ENCODE results near the gene IL1F10. TPM values are rescaled to one million over a fixed set of nuclear protein-coding genes. Genes with fewer than 3 reads are reported as not detected.

The IL1F10 gene
- total and polyA plus RNA-seq, 4 donors = not detected

DNA sequence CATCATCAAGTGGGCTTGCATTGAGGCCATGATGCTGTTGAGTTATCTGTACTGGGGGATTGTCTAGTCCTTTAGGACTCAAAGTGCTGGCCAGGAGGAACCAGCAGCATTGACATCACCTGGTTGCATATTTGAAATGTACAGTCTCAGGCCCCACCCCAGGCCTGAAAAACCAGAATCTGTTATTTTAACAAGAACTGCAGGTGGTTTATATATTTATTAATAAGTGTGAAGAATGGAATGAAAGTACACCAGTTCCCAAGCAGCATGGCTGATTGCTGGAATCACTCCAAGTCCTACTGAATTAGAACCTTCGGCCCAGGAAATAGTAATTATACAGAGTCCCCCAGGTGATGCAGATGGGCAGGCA is 2.8 kb downstream of the IL1F10 start:
- no peak overlapping the region for H3K9ac ChIP-seq (ENCODE audit: low read depth in 1 of 2, low read length in 2 of 2)
- H3K36me3 ChIP-seq (ENCODE audit: control insufficient read depth in 4 of 4, insufficient read depth in 3 of 4, low read depth in 1 of 4, low read length in 3 of 4) = no peaks in the 10 kb centered on the region
- TF ChIP-seq, protein P1, sequence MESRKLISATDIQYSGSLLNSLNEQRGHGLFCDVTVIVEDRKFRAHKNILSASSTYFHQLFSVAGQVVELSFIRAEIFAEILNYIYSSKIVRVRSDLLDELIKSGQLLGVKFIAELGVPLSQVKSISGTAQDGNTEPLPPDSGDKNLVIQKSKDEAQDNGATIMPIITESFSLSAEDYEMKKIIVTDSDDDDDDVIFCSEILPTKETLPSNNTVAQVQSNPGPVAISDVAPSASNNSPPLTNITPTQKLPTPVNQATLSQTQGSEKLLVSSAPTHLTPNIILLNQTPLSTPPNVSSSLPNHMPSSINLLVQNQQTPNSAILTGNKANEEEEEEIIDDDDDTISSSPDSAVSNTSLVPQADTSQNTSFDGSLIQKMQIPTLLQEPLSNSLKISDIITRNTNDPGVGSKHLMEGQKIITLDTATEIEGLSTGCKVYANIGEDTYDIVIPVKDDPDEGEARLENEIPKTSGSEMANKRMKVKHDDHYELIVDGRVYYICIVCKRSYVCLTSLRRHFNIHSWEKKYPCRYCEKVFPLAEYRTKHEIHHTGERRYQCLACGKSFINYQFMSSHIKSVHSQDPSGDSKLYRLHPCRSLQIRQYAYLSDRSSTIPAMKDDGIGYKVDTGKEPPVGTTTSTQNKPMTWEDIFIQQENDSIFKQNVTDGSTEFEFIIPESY (IDR thresholded peaks at IDR 0.05) = no peak
- TF ChIP-seq EGR1 (IDR thresholded peaks at IDR 0.05; ENCODE audit: low read depth in 2 of 2) = no peak
- TF ChIP-seq, protein P2, sequence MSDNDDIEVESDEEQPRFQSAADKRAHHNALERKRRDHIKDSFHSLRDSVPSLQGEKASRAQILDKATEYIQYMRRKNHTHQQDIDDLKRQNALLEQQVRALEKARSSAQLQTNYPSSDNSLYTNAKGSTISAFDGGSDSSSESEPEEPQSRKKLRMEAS (IDR thresholded peaks at IDR 0.05) = no peak
- no peak for TF ChIP-seq YY1 (IDR thresholded peaks at IDR 0.05)
- TF ChIP-seq JUND (IDR thresholded peaks at IDR 0.05) = no peak
- no peak for TF ChIP-seq TAF1 (conservative IDR thresholded peaks at IDR 0.05)
- TF ChIP-seq GABPA (IDR thresholded peaks at IDR 0.05 in 1 of 2, conservative IDR thresholded peaks at IDR 0.05 in 1 of 2) = no peak
- TF ChIP-seq RAD21 (IDR thresholded peaks at IDR 0.05) = no peak
- DNase-seq (ENCODE audit: low spot score) = no peak
- H3K9me3 ChIP-seq (ENCODE audit: control insufficient read depth in 4 of 4, low read length in 3 of 4) = no peaks in the 10 kb centered on the region
- no peak overlapping the region for H3K4me3 ChIP-seq (ENCODE audit: low read depth in 1 of 3, low read length in 3 of 3)
- H3K4me1 ChIP-seq (ENCODE audit: control insufficient read depth in 4 of 4, insufficient read depth in 4 of 4, low read length in 3 of 4) = no peaks in the 10 kb centered on the region
- H3K27me3 ChIP-seq (ENCODE audit: control insufficient read depth in 4 of 4, insufficient read depth in 4 of 4, low read length in 3 of 4) = no peaks in the 10 kb centered on the region
- 79% methylated on average over 1 of the region's 1 CpG for WGBS
- no peak overlapping the region for H3K27ac ChIP-seq (ENCODE audit: low read depth in 1 of 2, low read length in 2 of 2)

- no peaks in the 10 kb centered on the region for H3K9me3 ChIP-seq (ENCODE audit: control insufficient read depth in 4 of 4, low read length in 3 of 4)
- no peak overlapping the region for H3K9ac ChIP-seq (ENCODE audit: low read depth in 1 of 2, low read length in 2 of 2)
- no peak overlapping the region for H3K27ac ChIP-seq (ENCODE audit: low read depth in 1 of 2, low read length in 2 of 2)
- no peaks in the 10 kb centered on the region for H3K36me3 ChIP-seq (ENCODE audit: control insufficient read depth in 4 of 4, insufficient read depth in 3 of 4, low read depth in 1 of 4, low read length in 3 of 4)
- H3K4me1 ChIP-seq (ENCODE audit: control insufficient read depth in 4 of 4, insufficient read depth in 4 of 4, low read length in 3 of 4) = no peaks in the 10 kb centered on the region
- 67% methylated on average over 4 of the region's 4 CpGs for WGBS
- no peaks in the 10 kb centered on the region for H3K27me3 ChIP-seq (ENCODE audit: control insufficient read depth in 4 of 4, insufficient read depth in 4 of 4, low read length in 3 of 4)
- no peak overlapping the region for H3K4me3 ChIP-seq (ENCODE audit: low read depth in 1 of 3, low read length in 3 of 3)
- TF ChIP-seq RXRA (IDR thresholded peaks at IDR 0.05) (no peak), EGR1 (IDR thresholded peaks at IDR 0.05; ENCODE audit: low read depth in 2 of 2) (no peak), GABPA (IDR thresholded peaks at IDR 0.05 in 1 of 2, conservative IDR thresholded peaks at IDR 0.05 in 1 of 2) (no peak), FOXA1 (IDR thresholded peaks at IDR 0.05) (no peak), YY1 (IDR thresholded peaks at IDR 0.05) (no peak), TAF1 (conservative IDR thresholded peaks at IDR 0.05) (no peak)
- TF ChIP-seq, protein P3, sequence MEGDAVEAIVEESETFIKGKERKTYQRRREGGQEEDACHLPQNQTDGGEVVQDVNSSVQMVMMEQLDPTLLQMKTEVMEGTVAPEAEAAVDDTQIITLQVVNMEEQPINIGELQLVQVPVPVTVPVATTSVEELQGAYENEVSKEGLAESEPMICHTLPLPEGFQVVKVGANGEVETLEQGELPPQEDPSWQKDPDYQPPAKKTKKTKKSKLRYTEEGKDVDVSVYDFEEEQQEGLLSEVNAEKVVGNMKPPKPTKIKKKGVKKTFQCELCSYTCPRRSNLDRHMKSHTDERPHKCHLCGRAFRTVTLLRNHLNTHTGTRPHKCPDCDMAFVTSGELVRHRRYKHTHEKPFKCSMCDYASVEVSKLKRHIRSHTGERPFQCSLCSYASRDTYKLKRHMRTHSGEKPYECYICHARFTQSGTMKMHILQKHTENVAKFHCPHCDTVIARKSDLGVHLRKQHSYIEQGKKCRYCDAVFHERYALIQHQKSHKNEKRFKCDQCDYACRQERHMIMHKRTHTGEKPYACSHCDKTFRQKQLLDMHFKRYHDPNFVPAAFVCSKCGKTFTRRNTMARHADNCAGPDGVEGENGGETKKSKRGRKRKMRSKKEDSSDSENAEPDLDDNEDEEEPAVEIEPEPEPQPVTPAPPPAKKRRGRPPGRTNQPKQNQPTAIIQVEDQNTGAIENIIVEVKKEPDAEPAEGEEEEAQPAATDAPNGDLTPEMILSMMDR (IDR thresholded peaks at IDR 0.05; ENCODE audit: low read depth, low read length, missing input control) = no peak
- TF ChIP-seq, protein P2 (IDR thresholded peaks at IDR 0.05) = no peak
- TF ChIP-seq, protein P4, sequence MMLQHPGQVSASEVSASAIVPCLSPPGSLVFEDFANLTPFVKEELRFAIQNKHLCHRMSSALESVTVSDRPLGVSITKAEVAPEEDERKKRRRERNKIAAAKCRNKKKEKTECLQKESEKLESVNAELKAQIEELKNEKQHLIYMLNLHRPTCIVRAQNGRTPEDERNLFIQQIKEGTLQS (IDR thresholded peaks at IDR 0.05) = no peak
- DNase-seq (ENCODE audit: low spot score) = no peak
Observed at GRCh38 chr2:113072584-113072983, 4.8 kb downstream of the IL1F10 start.

GRCh38 chr2:113073325-113073834 is 5.6 kb downstream of the IL1F10 start:
- no peak for DNase-seq (ENCODE audit: low spot score)
- Histone ChIP-seq H3K4me3 (ENCODE audit: low read depth in 1 of 3, low read length in 3 of 3) (no peak overlapping the region), H3K9me3 (ENCODE audit: control insufficient read depth in 4 of 4, low read length in 3 of 4) (no peaks in the 10 kb centered on the region), H3K27ac (ENCODE audit: low read depth in 1 of 2, low read length in 2 of 2) (no peak overlapping the region), H3K27me3 (ENCODE audit: control insufficient read depth in 4 of 4, insufficient read depth in 4 of 4, low read length in 3 of 4) (no peaks in the 10 kb centered on the region), H3K36me3 (ENCODE audit: control insufficient read depth in 4 of 4, insufficient read depth in 3 of 4, low read depth in 1 of 4, low read length in 3 of 4) (no peaks in the 10 kb centered on the region), H3K4me1 (ENCODE audit: control insufficient read depth in 4 of 4, insufficient read depth in 4 of 4, low read length in 3 of 4) (peaks cover 0 to 4% (median 1%) of the 10 kb centered on the region in 4 donors), H3K9ac (ENCODE audit: low read depth in 1 of 2, low read length in 2 of 2) (no peak overlapping the region)
- 80% methylated on average over 3 of the region's 3 CpGs for WGBS
- no peak for TF ChIP-seq FOXA1 (IDR thresholded peaks at IDR 0.05)
- TF ChIP-seq EGR1 (IDR thresholded peaks at IDR 0.05; ENCODE audit: low read depth in 2 of 2) = no peak
- no peak for TF ChIP-seq FOXA2 (IDR thresholded peaks at IDR 0.05)
- no peak for TF ChIP-seq TAF1 (conservative IDR thresholded peaks at IDR 0.05)
- TF ChIP-seq RAD21 (IDR thresholded peaks at IDR 0.05) = no peak
- no peak for TF ChIP-seq HNF4G (IDR thresholded peaks at IDR 0.05)
- TF ChIP-seq, protein P3 (IDR thresholded peaks at IDR 0.05; ENCODE audit: low read depth, low read length, missing input control) = no peak
- TF ChIP-seq SP1 (IDR thresholded peaks at IDR 0.05) = no peak
- no peak for TF ChIP-seq NR2F2 (IDR thresholded peaks at IDR 0.05)
- TF ChIP-seq, protein P2 (IDR thresholded peaks at IDR 0.05) = no peak
- TF ChIP-seq, protein P4 (IDR thresholded peaks at IDR 0.05) = no peak
- no peak for TF ChIP-seq YY1 (IDR thresholded peaks at IDR 0.05)
- TF ChIP-seq, protein P1 (IDR thresholded peaks at IDR 0.05) = no peak

All from liver (tissue), 9 donors.